Measurements from ENCODE around the gene ASCC1. TPM values are rescaled to one million over a fixed set of nuclear protein-coding genes. Genes with fewer than 3 reads are reported as not detected.

Gene ASCC1
- total and polyA plus RNA-seq, 2 donors (not counting 3 experiments of a cell fraction or from before 2014, with no cell fraction given), result 16.0 to 24.9 TPM

DNA sequence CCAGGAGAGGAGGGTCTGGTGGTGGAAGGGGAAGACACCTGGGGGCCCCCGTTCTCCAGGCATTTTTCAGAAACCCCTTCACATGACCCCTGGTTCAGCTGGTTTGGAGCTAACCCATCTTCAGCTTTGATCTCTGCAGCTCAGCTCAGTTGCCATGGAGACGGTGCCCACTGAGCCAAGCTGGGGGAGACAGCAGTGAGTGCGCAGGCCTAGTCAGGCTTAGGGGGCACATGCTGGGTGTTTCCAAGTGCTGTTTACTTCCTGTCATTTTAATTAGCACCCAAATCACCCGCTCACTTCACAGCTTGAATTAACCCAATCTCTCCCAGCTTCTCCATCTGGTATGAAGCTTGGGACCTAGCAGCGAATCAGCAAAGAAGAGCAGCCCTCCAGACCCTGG is 136.7 kb downstream of the ASCC1 start:
- DNase-seq (ENCODE audit: low read depth, low spot score), result no peak
- Histone ChIP-seq H3K27ac (ENCODE audit: insufficient read depth, low read depth, low read length) (no peak overlapping the region), H2AFZ (ENCODE audit: low read depth, low read length) (no peak overlapping the region), H3K9me1 (replicated peaks; ENCODE audit: control insufficient read depth, extremely low read depth, insufficient read depth, low read length) (no peaks in the 10 kb centered on the region), H3K4me1 (ENCODE audit: control insufficient read depth, extremely low read depth, insufficient read depth, low read length) (no peaks in the 10 kb centered on the region), H3K36me3 (ENCODE audit: control insufficient read depth in 2 of 2, extremely low read depth in 1 of 2, insufficient read depth in 2 of 2, low read length in 2 of 2) (no peaks in the 10 kb centered on the region), H3K4me2 (ENCODE audit: insufficient read depth, low read length) (no peak overlapping the region), H3K27me3 (ENCODE audit: control insufficient read depth in 2 of 2, insufficient read depth in 2 of 2, low read length in 2 of 2) (no peaks in the 10 kb centered on the region), H3K4me3 (replicated peaks in 1 of 3; ENCODE audit: insufficient read depth in 1 of 3, low read depth in 1 of 3, low read length in 3 of 3) (no peak overlapping the region), H4K20me1 (replicated peaks; ENCODE audit: control insufficient read depth, extremely low read depth, insufficient read depth, low read length) (no peaks in the 10 kb centered on the region), H3K9ac (replicated peaks; ENCODE audit: extremely low read depth, insufficient read depth, low read length) (no peak overlapping the region), H3K9me3 (replicated peaks; ENCODE audit: control insufficient read depth, insufficient read depth, low read length) (no peaks in the 10 kb centered on the region), H3K79me2 (ENCODE audit: control insufficient read depth, insufficient read depth, low read length) (no peaks in the 10 kb centered on the region)
- ChIA-PET POLR2A (interaction anchor here (0.6 kb wide), 1 partner anchor 1909 kb away, joined by 5 read pairs; the partner anchor contains the start of gene SAR1A), CTCF (interaction anchor here (1.2 to 2.7 kb wide), 3 partner anchors 10 to 31 kb away, joined by 3 to 13 read pairs (median 5); no protein-coding TSS in a partner anchor)
- no TSS peak for BruUV-seq (replicated peaks)
- dilution Hi-C loops (cut with MboI; ENCODE audit: extremely low pct_ligation_motif_present, low sequenced_read_pairs), result no loop called here
- intact Hi-C loops (cut with micrococcal nuclease), result no loop called here
- no peak for FAIRE-seq
- TF ChIP-seq GATA2 (IDR thresholded peaks at IDR 0.05; ENCODE audit: insufficient read depth, insufficient read length, low read depth, low read length) (no peak), FOS (IDR thresholded peaks at IDR 0.05; ENCODE audit: borderline replicate concordance, insufficient read depth, low read length) (no peak), MYC (IDR thresholded peaks at IDR 0.05; ENCODE audit: low read depth, low read length) (no peak), POLR2AphosphoS5 (IDR thresholded peaks at IDR 0.05; ENCODE audit: insufficient read depth, low read depth, low read length) (no peak), MAX (IDR thresholded peaks at IDR 0.05; ENCODE audit: insufficient read depth, insufficient read length) (no peak), EZH2 (IDR thresholded peaks at IDR 0.05; ENCODE audit: borderline replicate concordance, low read depth, low read length, severe bottlenecking) (no peak), POLR2A (IDR thresholded peaks at IDR 0.05; ENCODE audit: low read depth, low read length) (no peak), JUN (IDR thresholded peaks at IDR 0.05; ENCODE audit: borderline replicate concordance, insufficient read depth, insufficient read length, low read depth) (no peak), CTCF (IDR thresholded peaks at IDR 0.05; ENCODE audit: extremely low read depth in 1 of 2, insufficient read depth in 1 of 2, low read depth in 1 of 2, low read length in 2 of 2) (no peak)
